GM12891 (cell line): ENCODE results near the gene ZNF581.

Experiments
- DNase-seq: peaks from one replicate; pipeline ENCODE4 v3.0.0; 2011; ENCODE audit warnings: low spot score; ENCODE audit not compliant: insufficient read length
- FAIRE-seq: peaks from 2 replicates; lab custom pipeline; 2011; peaks lifted over from hg19 to GRCh38; lab: Jason Lieb, UNC
- PAX5 ChIP-seq: IDR thresholded peaks from 2 replicates; pipeline ENCODE4 v1.6.1; 2011; ENCODE audit warnings: low read length, moderate library complexity, mild to moderate bottlenecking; ENCODE audit not compliant: insufficient read depth, severe bottlenecking
- POLR2A ChIP-seq: IDR thresholded peaks from 2 replicates; pipeline ENCODE4 v1.6.1; 2011; ENCODE audit warnings: low read depth, low read length, control low read depth
- POLR2AphosphoS5 ChIP-seq: IDR thresholded peaks from 2 replicates; pipeline ENCODE4 v1.6.1; 2011; ENCODE audit warnings: low read depth, low read length, control low read depth
- POU2F2 ChIP-seq: IDR thresholded peaks from 2 replicates; pipeline ENCODE4 v1.6.1; 2011; ENCODE audit warnings: low read depth, mild to moderate bottlenecking, control low read depth, low read length, moderate library complexity
- SPI1 ChIP-seq: IDR thresholded peaks from 2 replicates; pipeline ENCODE4 v1.6.1; 2011; ENCODE audit warnings: low read depth, low read length, control low read depth
- TAF1 ChIP-seq: IDR thresholded peaks from 2 replicates; pipeline ENCODE4 v1.6.1; 2011; ENCODE audit warnings: low read depth, low read length, control low read depth

ZNF581 gene

DNA sequence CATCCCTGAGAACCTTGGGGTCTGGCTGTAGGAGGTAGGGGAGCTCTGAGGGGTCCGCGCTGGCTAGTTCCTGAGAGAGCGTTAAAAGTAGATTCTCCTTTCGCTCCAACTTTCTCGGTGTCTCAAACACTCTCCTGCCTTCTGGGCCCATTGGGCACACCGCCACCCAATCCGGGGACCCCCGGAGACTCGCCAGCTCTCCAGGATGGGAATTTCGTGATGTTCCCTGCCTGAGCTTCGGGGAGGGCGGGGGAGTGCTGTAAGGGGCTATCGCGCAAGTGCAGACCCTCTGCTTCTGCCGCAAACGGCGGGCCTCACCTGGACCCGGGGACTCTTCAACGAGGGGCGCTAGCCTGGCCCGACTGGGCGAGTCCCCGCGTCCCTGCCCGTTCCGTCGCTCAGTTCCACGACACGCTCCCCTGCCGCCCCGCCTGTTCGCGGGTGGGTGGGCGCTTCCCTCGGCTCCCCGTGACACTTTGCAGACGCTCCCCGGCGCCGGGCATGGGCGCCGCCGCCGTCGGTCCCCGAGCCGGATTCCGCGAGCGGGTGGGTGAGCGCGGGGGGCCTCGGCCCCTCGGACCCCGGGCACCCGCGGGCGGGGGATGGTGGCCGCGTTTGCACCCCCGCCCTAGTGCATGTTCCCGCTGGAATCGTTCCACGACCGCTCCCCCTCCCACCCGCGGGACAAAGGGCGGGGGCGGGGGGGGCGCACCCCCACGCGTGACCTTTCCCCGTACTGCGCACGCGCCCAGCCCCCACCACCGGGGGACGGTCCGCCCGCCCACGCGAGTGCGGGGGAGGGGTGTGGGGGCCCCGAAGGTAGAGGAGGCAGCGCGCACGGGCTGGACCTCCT lies 4.5 kb downstream of the ZNF581 start, which contains the start of gene CCDC106:
Gene CCDC106, plus strand, starts transcription at position 481 of the 853 bp plus-strand sequence. CDS start 835 bp downstream, outside the sequence.
- DNase-seq (no peak), FAIRE-seq (peak; percentile 91)
- TF ChIP-seq POU2F2 (peak; percentile 24; the same call in 1 of the 2 replicates), POLR2A (no peak), SPI1 (no peak), POLR2AphosphoS5 (no peak), PAX5 (peak; percentile 4), TAF1 (no peak)

DNA sequence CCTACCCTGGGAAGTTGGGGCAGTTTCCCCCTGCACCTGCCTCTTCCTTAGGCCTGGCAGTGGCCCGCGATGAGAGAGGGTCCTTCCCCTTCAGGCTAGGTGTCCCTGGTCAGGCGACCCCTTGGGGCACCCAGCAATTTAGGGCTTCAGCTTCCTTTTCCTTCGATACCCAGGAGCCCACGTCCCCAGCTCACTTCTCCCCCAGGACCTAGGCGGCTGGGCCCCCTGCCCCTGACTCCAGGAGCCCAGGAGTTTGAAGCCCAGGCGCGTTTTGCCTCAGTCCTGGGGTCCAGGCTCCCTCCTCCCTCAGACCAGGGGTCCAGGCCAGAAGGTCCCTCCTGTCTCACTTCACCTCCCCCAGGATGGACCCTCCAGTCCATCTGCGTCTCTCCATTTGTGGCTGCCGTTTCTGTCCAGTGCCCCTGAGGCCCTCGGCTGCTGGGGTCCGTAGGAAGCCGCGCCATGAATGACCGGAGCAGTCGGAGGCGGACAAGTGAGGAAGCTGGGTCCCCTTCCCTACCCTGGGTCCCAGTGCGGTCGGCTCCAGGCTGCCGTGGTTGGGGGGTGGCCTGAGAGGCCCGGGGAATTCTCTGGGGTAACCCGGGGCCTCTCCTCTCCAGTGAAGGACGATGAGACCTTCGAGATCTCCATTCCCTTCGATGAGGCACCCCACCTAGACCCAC lies 5.3 kb downstream of the ZNF581 start:
- FAIRE-seq = no peak
- DNase-seq = no peak

GRCh38 chr19:55649268-55650125 lies 6.0 kb downstream of the ZNF581 start:
- DNase-seq (no peak), FAIRE-seq (no peak)
- TF ChIP-seq POLR2A = no peak
- TF ChIP-seq PAX5 = no peak
- TF ChIP-seq POU2F2 = no peak
- no peak for TF ChIP-seq TAF1
- no peak for TF ChIP-seq SPI1
- TF ChIP-seq POLR2AphosphoS5 = no peak

More for the DNA sequence above, 5.3 kb downstream of the ZNF581 start:
- TF ChIP-seq TAF1 (no peak), SPI1 (no peak), POLR2A (no peak), POLR2AphosphoS5 (no peak), PAX5 (no peak), POU2F2 (no peak)

DNA sequence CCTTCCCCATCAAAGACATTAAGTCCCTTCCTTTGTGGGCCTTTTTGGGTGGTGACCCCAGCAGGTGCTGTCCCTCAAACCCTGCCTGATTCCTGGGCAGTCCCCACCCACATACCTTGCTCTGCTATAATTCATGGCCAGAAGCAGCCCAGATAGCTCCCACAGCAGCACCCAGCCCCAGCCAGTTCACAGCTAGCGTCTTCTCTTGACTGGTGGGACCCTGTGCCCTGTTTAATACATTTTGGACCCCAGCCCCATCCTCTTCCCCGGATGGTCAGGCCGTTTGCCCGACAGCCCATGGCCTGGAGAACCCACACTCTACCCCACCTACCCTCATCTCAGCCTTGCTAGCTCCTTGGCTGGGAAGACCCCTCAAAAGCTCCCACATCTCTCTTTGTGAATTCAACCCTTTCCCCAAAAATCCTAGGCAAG lies 6.7 kb downstream of the ZNF581 start:
- DNase-seq (no peak), FAIRE-seq (no peak)
- TF ChIP-seq POLR2A = peak; percentile 52
- no peak for TF ChIP-seq PAX5
- TF ChIP-seq TAF1 = 0 out of 2 replicates have a peak, but pooled peaks have one; percentile 40

- FAIRE-seq = no peak
- DNase-seq = no peak
These were observed 7.3 kb downstream of the ZNF581 start for GRCh38 chr19:55650602-55651230.

GRCh38 chr19:55651236-55651635 lies 7.8 kb downstream of the ZNF581 start:
- DNase-seq (no peak), FAIRE-seq (no peak)
- TF ChIP-seq PAX5 (no peak), POU2F2 (no peak), POLR2A (no peak), TAF1 (no peak), POLR2AphosphoS5 (no peak), SPI1 (no peak)

More at GRCh38 chr19:55650602-55651230, 7.3 kb downstream of the ZNF581 start:
- TF ChIP-seq PAX5 (no peak), POU2F2 (no peak), TAF1 (no peak), POLR2A (no peak), SPI1 (no peak), POLR2AphosphoS5 (no peak)

DNA sequence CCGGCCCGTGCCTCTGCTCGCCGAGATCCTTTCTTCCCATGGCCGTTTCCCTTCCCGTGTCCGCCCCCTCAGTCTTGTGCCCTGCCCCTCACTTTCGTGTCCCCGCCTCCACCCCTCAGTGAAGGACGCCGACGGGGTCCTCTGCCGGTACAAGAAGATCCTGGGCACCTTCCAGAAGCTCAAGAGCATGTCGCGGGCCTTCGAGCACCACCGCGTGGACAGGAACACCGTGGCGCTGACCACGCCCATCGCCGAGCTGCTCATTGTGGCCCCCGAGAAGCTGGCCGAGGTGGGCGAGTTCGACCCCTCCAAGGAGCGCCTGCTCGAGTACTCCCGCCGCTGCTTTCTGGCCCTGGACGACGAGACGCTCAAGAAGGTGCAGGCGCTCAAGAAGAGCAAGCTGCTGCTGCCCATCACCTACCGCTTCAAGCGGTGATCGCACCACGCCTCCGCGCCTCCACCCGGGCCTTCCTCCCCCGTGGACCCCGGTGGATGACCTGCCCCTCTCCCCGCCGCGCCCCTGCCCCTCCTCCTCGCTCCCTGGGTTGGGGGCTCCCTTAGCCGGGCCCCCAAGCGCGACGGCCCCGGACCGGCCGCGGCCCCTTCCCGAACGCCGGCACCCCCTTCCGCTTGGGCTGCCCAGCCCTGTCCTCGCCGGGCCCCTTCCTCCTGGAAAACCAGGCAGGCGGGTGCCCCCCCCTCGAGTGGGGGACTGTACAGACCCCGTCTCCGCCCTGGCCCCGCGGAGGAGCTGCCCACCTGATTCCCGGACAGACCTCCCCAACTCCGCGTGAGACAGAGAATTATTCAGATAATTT lies 9.1 kb downstream of the ZNF581 start:
- TF ChIP-seq POLR2A (no peak), PAX5 (no peak), POLR2AphosphoS5 (no peak), SPI1 (no peak), POU2F2 (no peak)
- DNase-seq (no peak), FAIRE-seq (no peak)

GRCh38 chr19:55653651-55654322 lies 10.3 kb downstream of the ZNF581 start:
- DNase-seq (peak; percentile 90), FAIRE-seq (peak; percentile 99)
- TF ChIP-seq SPI1 = no peak
- TF ChIP-seq TAF1 = peak; percentile 65; the same call in 1 of the 2 replicates
- no peak for TF ChIP-seq POU2F2
- TF ChIP-seq POLR2A = peak; percentile 87
- TF ChIP-seq PAX5 = no peak
- peak; percentile 54 for TF ChIP-seq POLR2AphosphoS5
